Hematopoietic multipotent progenitor cell (in vitro differentiated cells): Measurements from ENCODE around the gene LAT. TPM values are rescaled to one million over a fixed set of nuclear protein-coding genes. Genes with fewer than 3 reads are reported as not detected.
"Not testable (repeated sequence)": the region's sequence is repeated elsewhere in the genome, so short reads cannot be mapped to it uniquely, and the experiment has no call there.

Experiments used
- DNase-seq, 3 donors: peaks; one replicate each; pipeline ENCODE4 v3.0.0-alpha.2; 2011 to 2015; ENCODE audit warnings: low read depth in 2 of 3, low spot score in 2 of 3
- total RNA-seq: library from RNA; depleted of rRNA; stranded (reverse); fragments of >200 nt; gene quantifications from one replicate; pipeline ENCODE4 v1.2.3, GENCODE V29; 2012

The LAT gene, protein sequence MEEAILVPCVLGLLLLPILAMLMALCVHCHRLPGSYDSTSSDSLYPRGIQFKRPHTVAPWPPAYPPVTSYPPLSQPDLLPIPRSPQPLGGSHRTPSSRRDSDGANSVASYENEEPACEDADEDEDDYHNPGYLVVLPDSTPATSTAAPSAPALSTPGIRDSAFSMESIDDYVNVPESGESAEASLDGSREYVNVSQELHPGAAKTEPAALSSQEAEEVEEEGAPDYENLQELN
- total RNA-seq, result 3.0 TPM

DNA sequence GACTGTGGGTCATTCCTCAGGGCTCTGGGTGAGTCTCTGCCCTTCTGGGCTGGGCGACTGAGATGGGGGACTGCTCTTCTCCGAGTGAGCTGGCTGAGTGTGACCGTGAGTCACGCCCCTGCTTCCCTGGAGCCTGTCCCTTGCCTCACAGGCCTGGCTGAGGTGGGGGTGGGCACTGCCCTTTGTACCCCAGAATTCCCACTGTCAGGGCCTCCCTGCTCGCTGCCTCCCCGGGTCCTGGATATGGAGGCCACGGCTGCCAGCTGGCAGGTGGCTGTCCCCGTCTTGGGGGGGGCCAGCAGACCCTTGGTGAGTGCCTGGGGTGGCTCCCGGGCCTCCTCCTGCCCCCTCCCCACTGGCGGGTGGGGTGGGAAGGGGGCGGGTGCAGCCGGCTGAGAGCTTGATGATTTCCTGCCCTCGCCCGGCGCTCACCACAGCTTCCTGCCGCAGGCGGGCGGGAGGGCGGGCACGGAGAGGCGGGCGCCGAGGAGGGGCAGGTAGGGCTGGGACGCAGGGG, at the start of gene LAT:
TSS of gene LAT (plus strand) at position 434 of the 517 bp plus-strand sequence. CDS start 366 bp downstream, outside the sequence.
- peak in 2 of 3 donors; percentile 79 to 80 for DNase-seq

DNA sequence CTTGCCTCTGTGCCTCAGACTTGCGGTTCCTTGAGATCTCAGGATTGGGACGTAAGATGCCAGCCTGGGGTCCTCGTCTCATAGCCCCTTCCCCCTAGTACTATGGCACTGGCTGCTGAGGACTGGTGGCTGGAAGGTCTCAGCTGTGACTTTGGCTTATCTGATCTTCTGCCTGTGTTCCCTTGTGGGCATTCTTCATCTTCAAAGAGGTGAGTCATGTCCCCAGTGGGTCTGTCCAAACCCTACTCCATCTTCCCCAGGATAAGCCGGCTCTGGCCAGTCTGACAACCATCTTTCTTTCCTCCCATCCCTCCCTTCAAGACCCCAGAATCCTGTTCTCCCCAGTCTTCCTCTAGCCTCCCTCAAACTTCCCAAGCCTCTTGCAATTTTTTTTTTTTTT, 49.5 kb upstream of the LAT start:
- no peak for DNase-seq

DNA sequence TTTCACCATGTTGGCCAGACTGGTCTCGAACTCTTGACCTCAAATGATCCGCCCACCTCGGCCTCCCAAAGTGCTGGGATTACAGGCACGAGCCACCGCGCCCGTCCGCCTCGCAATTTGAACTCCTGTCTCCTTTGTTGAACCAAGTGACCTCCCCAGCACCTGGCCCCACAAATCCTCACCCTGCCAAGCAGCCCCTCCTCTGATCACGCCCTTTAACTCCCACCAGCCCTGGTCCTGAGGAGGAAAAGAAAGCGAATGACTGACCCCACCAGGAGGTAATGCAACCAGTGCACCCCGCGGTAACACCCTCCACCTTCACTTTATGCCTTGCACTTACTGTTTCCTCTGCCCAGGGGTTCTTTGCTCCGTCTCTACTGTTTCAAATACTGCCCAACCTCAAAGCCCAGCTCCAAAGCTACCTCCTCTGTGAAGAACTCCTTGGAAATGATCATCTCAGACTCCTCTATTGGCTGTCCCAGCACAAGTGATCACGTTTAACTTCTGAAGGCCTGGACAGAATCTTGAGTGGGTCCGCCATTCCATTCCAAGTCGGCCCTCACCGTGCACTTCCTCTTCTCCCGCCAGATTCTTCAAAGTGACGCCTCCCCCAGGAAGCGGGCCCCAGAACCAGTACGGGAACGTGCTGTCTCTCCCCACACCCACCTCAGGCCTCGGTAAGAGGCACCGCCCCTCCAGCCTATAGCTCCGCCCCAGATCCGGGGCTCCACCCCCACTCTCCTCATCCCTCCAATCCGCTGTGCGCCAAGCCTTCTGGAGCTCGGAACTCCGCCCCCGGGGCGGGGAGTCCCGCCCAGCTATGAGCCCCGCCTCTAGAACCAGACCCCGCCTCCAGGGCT, 48.7 kb upstream of the LAT start:
- DNase-seq, result peak; percentile 71 to 95 (median 95)

DNA sequence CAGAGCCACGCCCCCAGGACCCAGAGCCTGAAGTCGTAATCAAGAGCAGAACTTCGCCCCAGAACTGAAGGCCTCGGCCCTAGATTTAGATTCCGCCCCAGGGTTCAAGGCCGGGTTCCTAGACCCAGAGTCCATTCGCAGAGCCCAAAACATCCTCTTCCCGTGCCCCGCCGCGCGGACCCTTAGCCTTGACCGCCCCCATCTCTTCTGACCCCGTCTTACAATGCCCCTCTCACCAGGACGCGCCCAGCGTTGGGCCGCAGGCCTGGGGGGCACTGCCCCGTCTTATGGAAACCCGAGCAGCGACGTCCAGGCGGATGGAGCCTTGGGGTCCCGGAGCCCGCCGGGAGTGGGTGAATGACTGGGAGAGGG, 48.1 kb upstream of the LAT start:
- DNase-seq, result no peak

DNA sequence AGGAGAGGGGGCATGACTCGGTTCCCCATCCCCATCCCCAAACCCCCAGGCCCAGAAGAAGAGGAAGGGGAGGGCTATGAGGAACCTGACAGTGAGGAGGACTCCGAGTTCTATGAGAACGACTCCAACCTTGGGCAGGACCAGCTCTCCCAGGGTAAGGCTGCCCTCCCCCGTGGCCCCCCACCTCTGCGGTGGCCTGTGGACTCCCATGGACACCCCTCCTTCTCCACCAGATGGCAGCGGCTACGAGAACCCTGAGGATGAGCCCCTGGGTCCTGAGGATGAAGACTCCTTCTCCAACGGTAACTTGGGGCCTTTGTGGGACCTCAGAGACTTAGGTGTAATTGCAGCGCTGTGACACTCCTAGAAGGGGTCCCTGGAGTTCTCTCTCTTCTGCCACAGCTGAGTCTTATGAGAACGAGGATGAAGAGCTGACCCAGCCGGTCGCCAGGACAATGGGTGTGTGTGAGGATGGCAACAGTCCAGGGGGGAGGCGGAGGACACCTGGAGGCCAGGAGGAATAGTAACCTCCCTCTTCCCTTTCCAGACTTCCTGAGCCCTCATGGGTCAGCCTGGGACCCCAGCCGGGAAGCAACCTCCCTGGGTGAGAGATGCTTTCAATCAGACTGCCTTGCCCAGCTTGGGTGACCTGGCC, 47.5 kb upstream of the LAT start:
- peak in 1 of 3 donors; percentile 30 for DNase-seq

DNA sequence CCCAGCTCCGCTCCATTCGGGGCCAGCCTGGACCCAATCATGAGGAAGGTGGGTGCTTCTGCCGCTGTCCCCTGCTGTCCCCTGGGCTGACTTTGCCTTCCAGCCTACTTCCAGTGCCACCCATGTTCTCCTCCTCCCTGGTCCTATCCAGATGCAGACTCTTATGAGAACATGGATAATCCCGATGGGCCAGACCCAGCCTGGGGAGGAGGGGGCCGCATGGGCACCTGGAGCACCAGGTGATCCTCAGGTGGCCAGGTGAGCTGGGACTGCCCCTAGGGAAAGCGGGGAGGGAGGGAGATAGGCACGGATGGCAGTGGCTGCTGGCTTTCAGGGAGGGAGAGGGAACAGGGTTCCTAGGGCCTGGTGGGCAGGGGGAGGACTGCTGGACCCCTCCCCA, 46.1 kb upstream of the LAT start:
- DNase-seq, result no peak

DNA sequence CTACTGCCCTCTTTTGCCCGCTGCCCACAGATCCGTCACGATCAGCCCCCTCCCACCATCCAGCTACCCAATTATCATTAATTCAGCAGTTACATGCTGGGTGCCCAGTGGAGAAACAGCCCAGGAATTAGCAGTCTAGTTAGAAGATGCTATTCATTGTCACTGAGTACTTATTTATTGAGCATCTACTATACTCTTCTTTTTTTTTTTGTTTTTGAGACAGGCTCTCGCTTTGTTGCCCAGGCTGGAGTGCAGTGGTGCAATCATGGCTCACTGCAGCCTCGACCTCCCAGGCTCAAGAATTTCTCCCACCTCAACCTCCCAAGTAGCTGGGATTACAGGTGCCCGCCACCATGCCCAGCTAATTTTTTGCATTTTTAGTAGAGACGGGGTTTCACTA, 45.0 kb upstream of the LAT start:
- not testable (repeated sequence) for DNase-seq

DNA sequence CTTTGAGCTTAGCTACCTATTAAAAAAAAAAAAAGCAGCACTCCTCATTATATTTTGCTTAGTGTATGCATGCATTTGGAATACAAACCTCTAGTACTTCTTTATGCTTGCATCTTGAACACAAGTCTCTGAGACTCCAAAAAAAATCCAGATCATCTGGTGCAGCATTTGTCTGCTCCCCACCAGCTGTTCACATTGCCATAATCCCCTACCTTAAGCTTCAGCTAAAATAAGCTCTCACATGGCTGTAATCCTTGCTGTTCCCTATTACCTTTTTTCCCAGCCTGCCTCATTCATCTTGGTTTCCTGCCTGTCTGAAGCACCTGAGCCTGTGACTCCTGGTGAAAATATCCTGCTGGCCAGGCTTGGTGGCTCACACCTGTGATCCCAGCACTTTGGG, 41.6 kb upstream of the LAT start:
- DNase-seq, result no peak

DNA sequence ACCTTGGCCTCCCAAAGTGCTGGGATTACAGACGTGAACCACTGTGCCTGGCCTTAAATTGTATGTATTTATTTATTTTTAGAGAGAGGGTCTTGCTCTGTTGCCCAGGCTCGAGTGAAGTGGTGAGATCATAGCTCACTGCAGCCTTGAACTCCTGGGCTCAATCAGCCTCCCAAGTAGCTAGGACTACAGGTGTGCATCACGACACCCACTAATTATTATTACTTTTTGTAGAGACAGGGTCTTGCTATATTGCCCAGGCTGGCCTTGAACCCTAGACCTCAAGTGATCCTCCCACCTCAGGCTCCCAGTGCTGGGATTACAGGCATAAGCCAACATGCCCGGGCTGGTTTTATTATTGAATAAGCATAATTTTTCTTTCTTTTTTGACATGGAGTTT, 38.2 kb upstream of the LAT start:
- DNase-seq, result no peak

DNA sequence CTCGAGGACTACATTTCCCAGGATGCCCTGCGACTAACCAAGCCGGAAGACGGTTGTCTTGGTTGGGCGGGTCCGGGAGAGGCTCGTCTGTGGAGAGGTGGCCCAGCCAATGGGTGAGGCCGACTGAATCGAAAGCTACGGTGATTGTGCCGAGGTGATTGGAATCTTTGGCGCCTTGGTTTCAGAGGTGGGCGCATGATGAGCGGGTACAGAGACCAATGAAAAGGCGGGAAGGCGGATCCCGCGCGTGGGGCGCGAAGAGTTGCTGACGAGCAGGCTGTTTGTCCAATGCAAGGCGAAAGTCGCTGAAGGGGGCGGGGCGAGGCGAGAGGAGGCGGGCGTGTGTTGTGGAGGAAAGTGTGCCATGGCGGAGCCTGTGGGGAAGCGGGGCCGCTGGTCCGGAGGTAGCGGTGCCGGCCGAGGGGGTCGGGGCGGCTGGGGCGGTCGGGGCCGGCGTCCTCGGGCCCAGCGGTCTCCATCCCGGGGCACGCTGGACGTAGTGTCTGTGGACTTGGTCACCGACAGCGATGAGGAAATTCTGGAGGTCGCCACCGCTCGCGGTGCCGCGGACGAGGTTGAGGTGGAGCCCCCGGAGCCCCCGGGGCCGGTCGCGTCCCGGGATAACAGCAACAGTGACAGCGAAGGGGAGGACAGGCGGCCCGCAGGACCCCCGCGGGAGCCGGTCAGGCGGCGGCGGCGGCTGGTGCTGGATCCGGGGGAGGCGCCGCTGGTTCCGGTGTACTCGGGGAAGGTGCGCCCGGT, 34.0 kb upstream of the LAT start, which contains the start of gene NFATC2IP:
TSS of gene NFATC2IP (plus strand) at position 290 of the 762 bp plus-strand sequence. CDS start at position 365, 75 bp downstream.
- DNase-seq, result peak; percentile 97 to 100 (median 100)

DNA sequence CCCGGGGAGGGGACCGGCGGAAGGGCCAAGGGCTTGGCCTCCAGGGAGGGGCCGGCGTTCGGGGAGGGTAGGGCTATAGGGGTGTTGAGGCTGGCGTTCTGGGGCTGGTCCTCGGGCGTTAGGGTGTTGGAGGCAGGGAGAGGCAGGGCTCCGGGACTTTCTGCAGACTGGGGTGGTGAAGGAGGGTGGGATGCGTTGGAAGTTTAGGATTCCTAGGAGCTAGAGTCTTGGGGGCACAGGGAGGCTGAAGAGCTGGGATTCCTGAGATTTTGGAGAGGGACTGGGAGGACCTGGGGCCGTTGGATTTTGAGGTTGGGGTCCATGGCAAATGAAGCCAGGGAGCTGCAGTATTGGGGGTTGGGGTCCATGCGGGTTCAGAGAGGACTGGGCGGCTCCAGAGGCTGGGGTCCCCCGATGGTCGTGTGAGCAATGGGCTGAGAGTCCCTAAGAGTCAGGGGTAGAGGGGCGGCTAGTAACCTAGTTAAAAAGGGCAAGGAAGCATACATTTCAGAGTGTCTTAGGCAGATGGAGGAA, 33.4 kb upstream of the LAT start:
- DNase-seq, result no peak

DNA sequence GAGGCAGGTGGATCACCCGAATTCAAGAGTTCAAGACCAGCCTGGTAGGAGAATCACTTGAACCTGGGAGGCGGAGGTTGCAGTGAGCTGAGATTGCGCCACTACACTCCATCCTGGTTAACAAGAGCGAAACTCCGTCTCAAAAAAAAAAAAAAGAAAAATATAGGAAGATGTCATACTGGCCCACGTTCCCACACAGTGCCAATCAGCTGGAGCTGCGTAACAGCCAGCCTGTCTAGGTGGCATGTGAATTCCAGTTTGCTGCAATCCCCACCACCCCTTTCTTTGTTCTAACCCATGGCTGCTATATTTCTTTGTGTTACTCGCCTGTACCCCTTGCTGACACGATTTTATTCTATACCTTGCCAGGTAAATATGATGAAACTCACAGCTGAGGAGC, 26.6 kb upstream of the LAT start:
- no peak for DNase-seq

DNA sequence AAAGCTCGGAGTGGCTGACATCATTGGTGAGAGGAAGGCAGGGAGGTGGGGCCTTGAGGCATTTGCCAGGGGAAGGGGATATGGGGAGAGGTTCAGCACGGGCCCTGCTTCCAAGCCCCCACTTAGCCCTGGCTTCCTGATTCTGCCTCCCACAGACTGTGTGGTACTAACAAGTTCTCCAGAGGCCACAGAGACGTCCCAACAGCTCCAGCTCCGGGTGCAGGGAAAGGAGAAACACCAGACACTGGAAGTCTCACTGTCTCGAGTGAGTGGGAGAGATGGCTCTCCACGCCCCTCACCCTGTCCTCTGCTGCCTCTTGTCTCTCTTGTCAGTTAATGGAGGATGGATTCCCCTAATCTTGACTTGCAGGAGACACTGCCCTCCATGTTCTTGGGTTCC, 26.0 kb upstream of the LAT start:
- no peak for DNase-seq

DNA sequence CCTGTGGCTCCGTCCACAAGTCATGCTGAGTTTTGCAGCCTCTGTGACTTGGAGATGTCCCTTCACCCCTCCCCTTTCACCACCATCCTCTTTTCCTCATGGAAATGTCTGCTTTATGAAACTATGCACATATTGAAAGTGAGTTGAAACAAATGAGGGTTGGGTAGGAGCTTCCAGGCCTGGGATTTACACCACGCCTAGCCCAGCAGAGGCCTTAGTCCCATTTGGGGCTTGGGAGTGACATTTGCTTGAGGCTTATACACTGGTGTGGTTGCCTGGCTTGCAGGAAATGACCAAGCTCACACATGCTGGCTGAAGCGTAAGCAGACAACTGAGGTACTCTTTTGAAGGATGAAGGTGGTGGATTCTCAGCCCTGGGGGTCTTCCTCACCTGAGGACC, 20.8 kb upstream of the LAT start:
- no peak for DNase-seq

DNA sequence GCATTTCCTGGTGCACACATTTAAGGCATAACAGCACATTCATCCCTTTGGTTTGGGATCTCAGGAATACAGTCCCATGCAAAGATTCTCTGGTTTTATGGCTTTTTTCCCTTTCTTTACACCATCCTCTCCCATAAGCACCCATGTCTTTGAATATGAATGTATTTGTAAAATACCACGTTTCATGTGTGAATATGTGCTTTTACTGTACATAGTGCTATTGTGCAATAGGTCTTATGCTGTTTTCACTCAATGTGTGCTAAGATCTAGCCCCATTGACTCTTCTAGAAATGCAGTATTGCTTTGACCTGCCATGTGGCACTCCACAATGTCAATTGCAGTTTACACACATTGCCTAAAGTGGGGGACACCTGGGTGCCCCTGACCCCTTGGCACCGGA, 20.4 kb upstream of the LAT start:
- DNase-seq, result no peak

DNA sequence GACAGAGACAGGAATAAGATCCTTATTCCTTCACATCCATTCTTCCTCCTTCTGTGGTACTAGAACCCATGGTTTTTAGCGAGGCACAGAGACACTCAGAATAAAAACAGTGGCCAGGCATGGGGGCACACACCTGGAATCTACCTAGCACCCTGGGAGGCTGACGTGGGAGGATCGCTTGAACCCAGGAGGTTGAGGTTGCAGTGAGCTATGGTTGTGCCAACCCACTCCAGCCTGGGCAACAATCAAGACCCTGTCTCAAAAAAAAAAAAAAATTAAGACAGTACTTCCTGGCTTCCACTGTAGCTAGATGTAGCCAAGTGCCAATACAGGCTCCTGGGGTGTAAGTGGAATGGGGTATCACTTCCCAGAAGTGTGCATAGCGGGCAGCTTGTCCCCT, 17.7 kb upstream of the LAT start:
- no peak for DNase-seq

DNA sequence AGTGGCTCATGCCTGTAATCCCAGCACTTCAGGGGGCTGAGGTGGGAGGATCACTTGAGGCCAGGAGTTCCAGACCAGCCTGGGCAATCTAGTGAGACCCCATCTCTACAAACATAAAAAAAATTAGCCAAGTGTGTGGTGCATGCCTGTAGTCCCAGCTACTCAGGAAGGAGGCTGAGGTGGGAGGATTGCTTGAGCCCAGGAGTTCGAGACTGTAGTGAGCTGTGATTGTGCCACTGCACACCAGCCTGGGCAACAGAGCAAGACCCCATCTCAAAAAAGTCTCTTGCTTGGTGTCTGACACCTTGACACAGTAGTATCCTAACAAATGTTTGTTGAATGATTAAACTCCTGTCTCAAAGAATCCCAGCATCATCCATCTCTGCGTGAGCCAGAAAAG, 15.2 kb upstream of the LAT start:
- not testable (repeated sequence) for DNase-seq

DNA sequence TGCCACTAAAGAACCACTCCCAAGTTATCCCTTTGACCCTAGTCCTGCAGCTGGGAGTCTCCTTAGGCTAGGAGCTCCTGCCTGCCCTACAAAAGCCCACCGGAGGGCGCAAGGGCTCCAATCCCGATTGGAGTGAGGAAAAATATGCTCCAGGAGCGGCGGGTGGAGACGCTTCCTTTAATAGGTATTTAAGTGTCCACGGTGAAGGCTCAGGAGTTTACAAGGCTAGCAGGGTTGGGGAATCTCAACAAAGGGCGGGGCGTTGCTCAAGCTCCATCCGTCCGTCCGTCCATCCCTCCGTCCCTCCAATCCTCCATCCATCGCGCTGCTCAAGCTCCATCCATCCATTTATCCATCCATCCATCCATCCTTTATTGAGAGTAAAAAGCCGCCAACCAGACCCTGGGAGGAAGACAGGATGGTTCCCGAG, 10.8 kb upstream of the LAT start:
- peak in 2 of 3 donors; percentile 22 to 26 for DNase-seq

DNA sequence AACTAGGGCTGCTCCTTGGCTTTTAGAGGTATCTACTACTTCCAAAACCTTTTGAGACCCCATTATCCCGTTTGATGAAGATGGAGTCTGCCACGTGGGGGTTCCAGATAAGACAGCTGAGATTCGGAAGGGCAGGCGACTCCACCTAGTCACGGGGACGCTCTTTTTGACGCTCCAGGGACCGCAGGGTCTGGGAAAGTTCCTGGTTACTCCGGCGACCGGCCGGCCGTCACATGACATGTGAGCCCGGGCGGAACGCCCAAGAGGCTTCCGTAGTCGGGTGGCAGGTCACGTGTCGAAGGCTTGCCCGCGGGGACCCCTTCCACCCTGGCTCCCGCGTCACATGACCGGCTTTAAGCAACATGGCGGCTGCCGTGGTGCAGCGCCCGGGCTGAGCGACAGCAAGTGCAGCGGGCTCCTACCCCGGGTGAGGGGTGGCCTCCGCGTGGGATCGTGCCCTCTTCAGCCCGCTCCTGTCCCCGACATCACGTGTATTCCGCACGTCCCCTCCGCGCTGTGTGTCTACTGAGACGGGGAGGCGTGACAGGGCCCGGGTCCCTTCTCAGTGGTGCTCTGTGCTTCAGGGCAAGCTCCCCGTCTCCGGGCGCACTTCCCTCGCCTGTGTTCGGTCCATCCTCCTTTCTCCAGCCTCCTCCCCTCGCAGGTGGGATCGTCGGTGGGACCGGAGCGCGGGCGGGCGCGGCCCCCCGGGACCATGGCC, 10.3 kb upstream of the LAT start, which contains the start of gene SPNS1:
TSS of gene SPNS1 (plus strand) at position 342 of the 721 bp plus-strand sequence. CDS start at position 716, 374 bp downstream.
- DNase-seq, result peak; percentile 79 to 96 (median 95)
